HCT116 (cell line): ENCODE results near the gene ARHGEF39. TPM values are rescaled to one million over a fixed set of nuclear protein-coding genes. Genes with fewer than 3 reads are reported as not detected.

Experiments
- ATAC-seq: fragments of 200-7000 bp; cut with Tn5 transposase; 2 replicates; pipeline ENCODE4 v1.9.1; 2020; ENCODE audit warnings: mild to moderate bottlenecking, moderate library complexity
- BruUV-seq: library from RNA; stranded (reverse); fragments of 400-500 nt; replicated peaks from 2 replicates; lab custom pipeline; 2021; lab: Mats Ljungman, UMichigan
- CTCF ChIA-PET: fragments of 300-600 bp; sonication (Branson Sonifier 250); formaldehyde crosslinking; loops from one replicate; lab custom pipeline; 2021; ENCODE audit warnings: antibody characterized with exemption; lab: Charles Lee
- POLR2A ChIA-PET: fragments of 300-600, 350-600 bp; sonication (Branson Sonifier 250); formaldehyde crosslinking; loops from one replicate; lab custom pipeline; 2021; ENCODE audit warnings: antibody characterized with exemption; lab: Charles Lee
- RAD21 ChIA-PET, 2 experiments: fragments of 300-600 bp; sonication (Branson Sonifier 250); formaldehyde crosslinking; loops; one replicate each; lab custom pipeline; 2023; ENCODE audit warnings: low total read pairs in 2 of 2; ENCODE audit not compliant: uncharacterized antibody in 2 of 2, unreplicated experiment in 2 of 2, low non-redundant PET in 1 of 2; lab: Charles Lee
- DNase-seq: peaks from one replicate; pipeline ENCODE4 v3.0.0-alpha.2; 2010; ENCODE audit warnings: low read depth, low spot score
- H2AFZ ChIP-seq: fragments of 200-600 bp; shearing (Covaris generic), sonication (generic); 2 replicates; pipeline ENCODE4 v1.6.1; 2017; ENCODE audit warnings: low read depth, mixed run types, mixed read lengths, antibody characterized with exemption, low read length; ENCODE audit not compliant: poor library complexity, severe bottlenecking
- H3K27ac ChIP-seq: 2 replicates; pipeline ENCODE4 v1.5.1; 2012; ENCODE audit warnings: low read depth, low read length
- H3K27me3 ChIP-seq: fragments of 200-600 bp; sonication (generic); 2 replicates; pipeline ENCODE4 v1.6.1; 2016; ENCODE audit warnings: mixed run types, low read length, mixed read lengths; ENCODE audit not compliant: insufficient read depth
- H3K36me3 ChIP-seq, 2 experiments: fragments of 200-500 bp in 1 of 2; fragments of 200-600 bp in 1 of 2; sonication (Bioruptor generic) in 1 of 2; sonication (generic) in 1 of 2; 2 replicates each; pipeline versions ENCODE4 v1.5.1 to v1.6.1; 2014 to 2016; ENCODE audit warnings: low read length in 2 of 2, inconsistent platforms in 1 of 2, mixed read lengths in 1 of 2, mixed run types in 1 of 2; ENCODE audit not compliant: insufficient read depth in 2 of 2, control insufficient read depth in 1 of 2
- H3K4me1 ChIP-seq, 2 experiments: fragments of 200-600 bp in 1 of 2; sonication (generic) in 1 of 2; 2 replicates each; pipeline versions ENCODE4 v1.5.1 to v1.6.1; 2012 to 2017; ENCODE audit warnings: low read length in 2 of 2, inconsistent platforms in 1 of 2, mild to moderate bottlenecking in 1 of 2, mixed read lengths in 1 of 2, mixed run types in 1 of 2, moderate library complexity in 1 of 2; ENCODE audit not compliant: insufficient read depth in 2 of 2, control insufficient read depth in 1 of 2
- H3K4me2 ChIP-seq: fragments of 200-600 bp; sonication (generic); 2 replicates; pipeline ENCODE4 v1.6.1; 2017; ENCODE audit warnings: mixed run types, low read length, mixed read lengths
- H3K4me3 ChIP-seq, 2 experiments: fragments of 200-600 bp in 1 of 2; sonication (generic) in 1 of 2; replicated peaks in 1 of 2; 2 replicates each; pipeline ENCODE4 v1.5.1; 2011 to 2016; ENCODE audit warnings: low read length in 2 of 2, control low read depth in 1 of 2, low read depth in 1 of 2, mild to moderate bottlenecking in 1 of 2, mixed read lengths in 1 of 2, mixed run types in 1 of 2
- H3K79me2 ChIP-seq: fragments of 200-600 bp; sonication (generic); 2 replicates; pipeline ENCODE4 v1.6.1; 2017; ENCODE audit warnings: mild to moderate bottlenecking, mixed run types, low read length, moderate library complexity, mixed read lengths; ENCODE audit not compliant: insufficient read depth
- H3K9ac ChIP-seq: fragments of 200-600 bp; sonication (generic); 2 replicates; pipeline ENCODE4 v1.6.1; 2016; ENCODE audit warnings: low read length, mixed read lengths
- H3K9me2 ChIP-seq: fragments of 200-600 bp; sonication (generic), shearing (Covaris generic); 2 replicates; pipeline ENCODE4 v1.6.1; 2017; ENCODE audit warnings: mixed run types, mild to moderate bottlenecking, moderate library complexity; ENCODE audit not compliant: insufficient read depth
- H3K9me3 ChIP-seq, 2 experiments: fragments of 200-500 bp in 1 of 2; fragments of 200-600 bp in 1 of 2; sonication (Bioruptor generic) in 1 of 2; sonication (generic) in 1 of 2; 2 replicates each; pipeline ENCODE4 v1.6.1; 2014 to 2017; ENCODE audit warnings: low read length in 2 of 2, mixed read lengths in 2 of 2, inconsistent platforms in 1 of 2, low read depth in 1 of 2, mild to moderate bottlenecking in 1 of 2, mixed run types in 1 of 2, moderate library complexity in 1 of 2; ENCODE audit not compliant: control insufficient read depth in 1 of 2, insufficient read depth in 1 of 2
- H4K20me1 ChIP-seq: fragments of 200-600 bp; sonication (generic), shearing (Covaris generic); 2 replicates; pipeline ENCODE4 v1.6.1; 2017; ENCODE audit warnings: mixed run types, mild to moderate bottlenecking, moderate library complexity; ENCODE audit not compliant: insufficient read depth
- CTCF ChIP-seq, 3 experiments: fragments of 200-600 bp in 1 of 3; sonication (generic) in 1 of 3; IDR thresholded peaks in 2 of 3; conservative IDR thresholded peaks in 1 of 3; 2 replicates each; pipeline ENCODE4 v1.5.1; 2012 to 2017; ENCODE audit warnings: low read depth in 2 of 3, low read length in 2 of 3, antibody characterized with exemption in 1 of 3, borderline replicate concordance in 1 of 3, control low read depth in 1 of 3, mild to moderate bottlenecking in 1 of 3, mixed read lengths in 1 of 3, mixed run types in 1 of 3, moderate library complexity in 1 of 3; ENCODE audit not compliant: insufficient read depth in 1 of 3
- EGR1 ChIP-seq: IDR thresholded peaks from 2 replicates; pipeline ENCODE4 v1.6.1; 2012; ENCODE audit warnings: low read depth
- RAD21 ChIP-seq: IDR thresholded peaks from 2 replicates; pipeline ENCODE4 v1.6.1; 2012; ENCODE audit warnings: low read depth, mild to moderate bottlenecking
- SIN3A ChIP-seq: IDR thresholded peaks from 2 replicates; pipeline ENCODE4 v1.6.1; 2012; ENCODE audit warnings: low read depth
- ZNF274 ChIP-seq: fragments of 200-500 bp; sonication (Bioruptor generic); IDR thresholded peaks from 2 replicates; pipeline ENCODE4 v1.6.1; 2014; ENCODE audit warnings: mild to moderate bottlenecking, low read depth, low read length, inconsistent platforms
- intact Hi-C: fragments of 100-400 bp; cut with micrococcal nuclease; formaldehyde crosslinking; loops from 2 replicates; pipeline ENCODE4 v1.10.0; 2022
- total RNA-seq: library from RNA; stranded (reverse); gene quantifications from one replicate; pipeline ENCODE4 v1.2.1, GENCODE V29; 2021; ENCODE audit not compliant: unreplicated experiment

The ARHGEF39 gene
- total RNA-seq, 1 experiment from 2014 or later: 29.8 TPM

GRCh38 chr9:35690294-35690613 lies 25.3 kb upstream of the ARHGEF39 start:
- intact Hi-C loops: loop anchor here (2.0 to 5.0 kb wide), 2 partner anchors 33 to 37 kb away; no protein-coding TSS in a partner anchor

More at GRCh38 chr9:35690294-35690613, 25.3 kb upstream of the ARHGEF39 start:
- H3K79me2 ChIP-seq: peaks cover 42% of the 10 kb centered on the region
- RAD21 ChIA-PET: interaction anchor here in 1 of 2 experiments (0.6 kb wide), 1 partner anchor 86 kb away, joined by 3 read pairs; no protein-coding TSS in a partner anchor
- peak overlapping the region; percentile 96 for H3K9ac ChIP-seq
- CTCF ChIA-PET: interaction anchor here (0.9 to 1.4 kb wide), 3 partner anchors 11 to 988 kb away, joined by 3 to 8 read pairs (median 3); partner anchors contain the start of genes CCDC107 and RMRP
- no peak for ATAC-seq
- POLR2A ChIA-PET: interaction anchor here (1.0 to 4.2 kb wide), 3 partner anchors 10 to 618 kb away, joined by 3 to 16 read pairs (median 15); partner anchors contain the start of genes ARHGEF39 and VCP
- H3K36me3 ChIP-seq: peaks cover 19 to 29% of the 10 kb centered on the region in 2 experiments; a peak in 3 of 4 replicates
- TF ChIP-seq ZNF274: no peak
- no peak for TF ChIP-seq CTCF (IDR thresholded peaks at IDR 0.05 in 2 of 3, conservative IDR thresholded peaks at IDR 0.05 in 1 of 3; ENCODE audit: borderline replicate concordance in 1 of 3, insufficient read depth in 1 of 3, low read depth in 2 of 3, low read length in 2 of 3)
- TF ChIP-seq RAD21: no peak
- TF ChIP-seq EGR1: no peak
- no peak for TF ChIP-seq SIN3A
- TF ChIP-seq, all 23 proteins: peak for 0
- H4K20me1 ChIP-seq: no peaks in the 10 kb centered on the region
- no peak overlapping the region for H2AFZ ChIP-seq
- no peaks in the 10 kb centered on the region for H3K9me2 ChIP-seq
- H3K27me3 ChIP-seq: no peaks in the 10 kb centered on the region
- no TSS peak for BruUV-seq
- H3K27ac ChIP-seq: peak overlapping the region; percentile 97
- H3K4me2 ChIP-seq: peak overlapping the region; percentile 90
- no peak for DNase-seq
- H3K9me3 ChIP-seq: no peaks in the 10 kb centered on the region
- H3K4me3 ChIP-seq: peak overlapping the region; percentile 83 to 90
- peaks cover 18 to 30% of the 10 kb centered on the region in 2 experiments for H3K4me1 ChIP-seq
